Ovary (tissue), 3 donors: Measurements from ENCODE around the gene QRICH1.

Source experiments
- POLR2A ChIP-seq: fragments of 450-650 bp; IDR thresholded peaks from one replicate; pipeline ENCODE4 v1.6.1; 2017; ENCODE audit warnings: antibody characterized with exemption, mild to moderate bottlenecking, moderate library complexity
- TF ChIP-seq, protein P1 (sequence below), 3 donors: fragments of 450-650 bp in 2 of 3; fragments of 200-600 bp in 1 of 3; IDR thresholded peaks; one replicate each; pipeline versions ENCODE4 v1.5.1 to v1.8.0; 2016 to 2022; ENCODE audit warnings: antibody characterized with exemption in 3 of 3, mild to moderate bottlenecking in 1 of 3
- donor health status: DM: no; HTN: no; CAD: no.

DNA sequence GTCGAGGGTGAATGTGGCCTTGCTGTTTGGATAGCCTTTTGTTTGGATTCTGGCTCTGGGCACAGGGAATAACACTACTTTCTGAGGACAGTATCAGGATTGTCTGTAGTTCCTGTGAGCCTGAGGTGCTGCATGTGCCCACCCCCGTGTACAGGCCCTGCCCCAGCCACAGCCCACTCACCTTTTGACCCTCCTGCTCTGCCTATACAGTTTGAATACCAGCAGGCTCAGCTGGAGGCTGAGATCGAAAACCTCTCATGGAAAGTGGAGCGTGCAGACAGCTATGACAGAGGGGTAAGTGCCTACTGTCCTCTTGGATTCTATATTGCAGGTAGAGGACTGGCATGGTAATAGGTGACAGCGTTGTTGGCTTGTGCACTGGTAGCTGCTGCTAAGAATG lies 111.2 kb downstream of the QRICH1 start:
- TF ChIP-seq, protein P1, sequence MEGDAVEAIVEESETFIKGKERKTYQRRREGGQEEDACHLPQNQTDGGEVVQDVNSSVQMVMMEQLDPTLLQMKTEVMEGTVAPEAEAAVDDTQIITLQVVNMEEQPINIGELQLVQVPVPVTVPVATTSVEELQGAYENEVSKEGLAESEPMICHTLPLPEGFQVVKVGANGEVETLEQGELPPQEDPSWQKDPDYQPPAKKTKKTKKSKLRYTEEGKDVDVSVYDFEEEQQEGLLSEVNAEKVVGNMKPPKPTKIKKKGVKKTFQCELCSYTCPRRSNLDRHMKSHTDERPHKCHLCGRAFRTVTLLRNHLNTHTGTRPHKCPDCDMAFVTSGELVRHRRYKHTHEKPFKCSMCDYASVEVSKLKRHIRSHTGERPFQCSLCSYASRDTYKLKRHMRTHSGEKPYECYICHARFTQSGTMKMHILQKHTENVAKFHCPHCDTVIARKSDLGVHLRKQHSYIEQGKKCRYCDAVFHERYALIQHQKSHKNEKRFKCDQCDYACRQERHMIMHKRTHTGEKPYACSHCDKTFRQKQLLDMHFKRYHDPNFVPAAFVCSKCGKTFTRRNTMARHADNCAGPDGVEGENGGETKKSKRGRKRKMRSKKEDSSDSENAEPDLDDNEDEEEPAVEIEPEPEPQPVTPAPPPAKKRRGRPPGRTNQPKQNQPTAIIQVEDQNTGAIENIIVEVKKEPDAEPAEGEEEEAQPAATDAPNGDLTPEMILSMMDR (IDR thresholded peaks at IDR 0.05): no peak
- TF ChIP-seq POLR2A: no peak
